Measurements from ENCODE around the gene ZNRF3. TPM values are rescaled to one million over a fixed set of nuclear protein-coding genes. Genes with fewer than 3 reads are reported as not detected.

Gene ZNRF3
- polyA plus RNA-seq, 1 donor from 2014 or later: 2.9 TPM

DNA sequence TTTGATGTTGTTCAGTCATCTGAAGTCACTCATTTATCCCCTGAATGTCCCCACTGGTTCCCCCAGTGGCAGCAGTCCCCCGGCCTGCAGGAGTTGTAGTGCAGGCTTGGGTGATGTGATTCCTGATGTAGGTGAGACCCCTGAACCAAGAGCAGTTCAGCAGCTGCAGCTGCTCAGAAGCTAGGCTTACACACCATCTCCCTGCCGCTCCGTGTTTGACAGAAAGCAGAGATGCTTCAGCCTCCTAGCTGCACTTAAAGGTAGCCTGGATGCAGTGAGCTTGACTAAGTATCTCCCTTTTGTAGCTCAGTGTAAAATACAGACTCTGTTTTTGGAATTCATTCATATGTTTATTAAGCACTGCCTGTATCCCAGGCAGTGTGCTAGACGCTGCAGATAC, 130.9 kb downstream of the ZNRF3 start:
- no peaks in the 10 kb centered on the region for H3F3A ChIP-seq (ENCODE audit: insufficient read depth, low read length, poor library complexity, severe bottlenecking)
- no peaks in the 10 kb centered on the region for H3K9me3 ChIP-seq (ENCODE audit: low read length)
- H3K9me2 ChIP-seq (ENCODE audit: insufficient read depth, low read length): no peaks in the 10 kb centered on the region
- peak overlapping the region; percentile 72 for H3K9ac ChIP-seq (ENCODE audit: low read length)
- H3K27me3 ChIP-seq (ENCODE audit: insufficient read depth, low read depth, low read length): no peaks in the 10 kb centered on the region
- peak overlapping the region; percentile 2 for H2AFZ ChIP-seq (ENCODE audit: low read depth, low read length)
- peak overlapping the region; percentile 52 for H3K4me3 ChIP-seq (ENCODE audit: low read length)
- TF ChIP-seq SMC3 (conservative IDR thresholded peaks at IDR 0.05; ENCODE audit: poor library complexity) (peak; percentile 30), CTCF (IDR thresholded peaks at IDR 0.05; ENCODE audit: poor library complexity, severe bottlenecking) (peak; percentile 18), POLR2AphosphoS5 (IDR thresholded peaks at IDR 0.05) (no peak)
- H3K36me3 ChIP-seq (ENCODE audit: insufficient read depth, low read length): no peaks in the 10 kb centered on the region
- H3K4me2 ChIP-seq (ENCODE audit: low read length): peak overlapping the region; percentile 24
- peak overlapping the region; percentile 92 for H3K27ac ChIP-seq (ENCODE audit: low read length)
- no peaks in the 10 kb centered on the region for H3K79me2 ChIP-seq (replicated peaks; ENCODE audit: insufficient read depth, low read length)
- no peaks in the 10 kb centered on the region for H4K20me1 ChIP-seq (ENCODE audit: insufficient read depth)

- Histone ChIP-seq H3F3A (ENCODE audit: insufficient read depth, low read length, poor library complexity, severe bottlenecking) (no peaks in the 10 kb centered on the region), H2AFZ (ENCODE audit: low read depth, low read length) (peak overlapping the region; percentile 2), H3K79me2 (replicated peaks; ENCODE audit: insufficient read depth, low read length) (no peaks in the 10 kb centered on the region), H3K27ac (ENCODE audit: low read length) (peak overlapping the region; percentile 92), H3K9ac (ENCODE audit: low read length) (peak overlapping the region; percentile 72), H3K36me3 (ENCODE audit: insufficient read depth, low read length) (no peaks in the 10 kb centered on the region), H3K9me2 (ENCODE audit: insufficient read depth, low read length) (no peaks in the 10 kb centered on the region), H4K20me1 (ENCODE audit: insufficient read depth) (no peaks in the 10 kb centered on the region), H3K27me3 (ENCODE audit: insufficient read depth, low read depth, low read length) (no peaks in the 10 kb centered on the region), H3K9me3 (ENCODE audit: low read length) (no peaks in the 10 kb centered on the region), H3K4me3 (ENCODE audit: low read length) (peak overlapping the region; percentile 52), H3K4me2 (ENCODE audit: low read length) (peak overlapping the region; percentile 20)
- no peak for TF ChIP-seq CTCF (IDR thresholded peaks at IDR 0.05; ENCODE audit: poor library complexity, severe bottlenecking)
- TF ChIP-seq, protein P1, sequence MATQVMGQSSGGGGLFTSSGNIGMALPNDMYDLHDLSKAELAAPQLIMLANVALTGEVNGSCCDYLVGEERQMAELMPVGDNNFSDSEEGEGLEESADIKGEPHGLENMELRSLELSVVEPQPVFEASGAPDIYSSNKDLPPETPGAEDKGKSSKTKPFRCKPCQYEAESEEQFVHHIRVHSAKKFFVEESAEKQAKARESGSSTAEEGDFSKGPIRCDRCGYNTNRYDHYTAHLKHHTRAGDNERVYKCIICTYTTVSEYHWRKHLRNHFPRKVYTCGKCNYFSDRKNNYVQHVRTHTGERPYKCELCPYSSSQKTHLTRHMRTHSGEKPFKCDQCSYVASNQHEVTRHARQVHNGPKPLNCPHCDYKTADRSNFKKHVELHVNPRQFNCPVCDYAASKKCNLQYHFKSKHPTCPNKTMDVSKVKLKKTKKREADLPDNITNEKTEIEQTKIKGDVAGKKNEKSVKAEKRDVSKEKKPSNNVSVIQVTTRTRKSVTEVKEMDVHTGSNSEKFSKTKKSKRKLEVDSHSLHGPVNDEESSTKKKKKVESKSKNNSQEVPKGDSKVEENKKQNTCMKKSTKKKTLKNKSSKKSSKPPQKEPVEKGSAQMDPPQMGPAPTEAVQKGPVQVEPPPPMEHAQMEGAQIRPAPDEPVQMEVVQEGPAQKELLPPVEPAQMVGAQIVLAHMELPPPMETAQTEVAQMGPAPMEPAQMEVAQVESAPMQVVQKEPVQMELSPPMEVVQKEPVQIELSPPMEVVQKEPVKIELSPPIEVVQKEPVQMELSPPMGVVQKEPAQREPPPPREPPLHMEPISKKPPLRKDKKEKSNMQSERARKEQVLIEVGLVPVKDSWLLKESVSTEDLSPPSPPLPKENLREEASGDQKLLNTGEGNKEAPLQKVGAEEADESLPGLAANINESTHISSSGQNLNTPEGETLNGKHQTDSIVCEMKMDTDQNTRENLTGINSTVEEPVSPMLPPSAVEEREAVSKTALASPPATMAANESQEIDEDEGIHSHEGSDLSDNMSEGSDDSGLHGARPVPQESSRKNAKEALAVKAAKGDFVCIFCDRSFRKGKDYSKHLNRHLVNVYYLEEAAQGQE (IDR thresholded peaks at IDR 0.05; ENCODE audit: borderline replicate concordance): peak; percentile 66
- TF ChIP-seq EZH2 (IDR thresholded peaks at IDR 0.05; ENCODE audit: borderline replicate concordance, insufficient read depth, low read length, poor library complexity, severe bottlenecking): no peak
- no peak for TF ChIP-seq SMC3 (conservative IDR thresholded peaks at IDR 0.05; ENCODE audit: poor library complexity)
- TF ChIP-seq TAF1 (IDR thresholded peaks at IDR 0.05; ENCODE audit: low read depth): no peak
- TF ChIP-seq POLR2AphosphoS5 (IDR thresholded peaks at IDR 0.05): peak; percentile 75
- TF ChIP-seq RAD21 (conservative IDR thresholded peaks at IDR 0.05): no peak
- no peak for TF ChIP-seq MXI1 (conservative IDR thresholded peaks at IDR 0.05; ENCODE audit: poor library complexity, severe bottlenecking)
- peak; percentile 97 for TF ChIP-seq EP300 (conservative IDR thresholded peaks at IDR 0.05; ENCODE audit: poor library complexity, severe bottlenecking)
Observed at GRCh38 chr22:29014773-29015172, 131.4 kb downstream of the ZNRF3 start.
